Activated B cell treated with CpG ODN at 0.5 μM for 24 hours (primary cell): ENCODE measurements around the gene GNG7. TPM values are rescaled to one million over a fixed set of nuclear protein-coding genes. Genes with fewer than 3 reads are reported as not detected.
A peak's percentile ranks its signal among the peaks of the same experiment; 100 is the strongest.

Experiments
- ATAC-seq: fragments of 200-7000 bp; cut with Tn5 transposase; one replicate; pipeline ENCODE4 v1.10.0; 2021; ENCODE audit warnings: low read depth, mild to moderate bottlenecking, moderate library complexity
- CTCF ChIA-PET: fragments of 350-600 bp; sonication (Branson Sonifier 250); formaldehyde crosslinking; loops from one replicate; lab custom pipeline; 2021; ENCODE audit warnings: antibody characterized with exemption; lab: Charles Lee
- POLR2A ChIA-PET: fragments of 350-600 bp; sonication (Branson Sonifier 250); formaldehyde crosslinking; loops from one replicate; lab custom pipeline; 2021; ENCODE audit warnings: antibody characterized with exemption; lab: Charles Lee
- DNase-seq: peaks from one replicate; pipeline ENCODE4 v3.0.0; 2022
- H3K27ac Mint-ChIP-seq: one replicate; pipeline ENCODE4 v1.8.0; 2020; ENCODE audit warnings: mixed read lengths
- H3K27me3 Mint-ChIP-seq: one replicate; pipeline ENCODE4 v1.8.0; 2021; ENCODE audit warnings: mixed read lengths
- H3K36me3 Mint-ChIP-seq: one replicate; pipeline ENCODE4 v1.8.0; 2021; ENCODE audit warnings: low read depth, mixed read lengths
- H3K4me1 Mint-ChIP-seq: one replicate; pipeline ENCODE4 v1.8.0; 2021; ENCODE audit warnings: mixed read lengths
- H3K4me3 Mint-ChIP-seq: one replicate; pipeline ENCODE4 v1.8.0; 2020; ENCODE audit warnings: mild to moderate bottlenecking, mixed read lengths
- H3K9me3 Mint-ChIP-seq: one replicate; pipeline ENCODE4 v1.8.0; 2020; ENCODE audit warnings: mixed read lengths
- intact Hi-C: fragments of 100-400 bp; cut with micrococcal nuclease; formaldehyde crosslinking; loops from one replicate; pipeline ENCODE4 v1.15.1; 2024
- total RNA-seq: library from RNA; stranded (reverse); gene quantifications from 2 replicates; pipeline ENCODE4 v1.2.3, GENCODE V29; 2022
- TF ChIP-seq, protein P1 (sequence below): fragments of 200-600 bp; IDR thresholded peaks from one replicate; pipeline ENCODE4 v1.8.0; 2022; ENCODE audit warnings: antibody characterized with exemption, mild to moderate bottlenecking

The GNG7 gene
- total RNA-seq, 1 donor from 2014 or later = 35.4 TPM

DNA sequence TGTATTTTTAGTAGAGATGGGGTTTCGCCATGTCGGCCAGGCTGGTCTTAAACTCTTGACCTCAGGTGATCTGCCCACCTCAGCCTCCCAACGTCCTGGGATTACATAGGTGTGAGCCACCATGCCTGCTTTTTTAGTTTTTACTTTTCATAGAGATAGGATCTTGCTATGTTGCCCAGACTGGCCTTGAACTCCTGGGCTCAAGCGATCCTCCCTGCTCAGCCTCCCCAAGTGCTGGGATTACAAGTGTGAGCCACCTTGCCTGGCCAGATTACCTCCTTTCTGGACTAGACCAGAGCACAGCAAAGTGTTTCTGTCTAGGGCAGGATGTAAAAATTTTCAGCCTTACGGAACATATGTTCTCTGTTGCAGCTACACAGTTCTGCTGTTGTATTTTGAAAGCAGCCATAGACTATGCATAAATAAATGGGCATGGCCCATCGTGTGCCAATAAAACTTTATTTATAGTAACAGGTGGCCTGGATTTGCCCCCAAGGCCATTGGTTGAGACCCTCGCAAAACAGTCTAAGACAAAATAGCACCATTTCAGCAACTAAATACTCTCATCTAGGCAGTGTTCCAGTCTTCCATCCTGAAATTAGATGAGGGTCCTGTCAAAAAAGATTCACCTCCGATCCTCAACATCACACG, 36.0 kb downstream of the GNG7 start:
- intact Hi-C loops = no loop called here
- H3K4me3 Mint-ChIP-seq = no peak overlapping the region
- H3K27me3 Mint-ChIP-seq = no peaks in the 10 kb centered on the region
- TF ChIP-seq, protein P1, sequence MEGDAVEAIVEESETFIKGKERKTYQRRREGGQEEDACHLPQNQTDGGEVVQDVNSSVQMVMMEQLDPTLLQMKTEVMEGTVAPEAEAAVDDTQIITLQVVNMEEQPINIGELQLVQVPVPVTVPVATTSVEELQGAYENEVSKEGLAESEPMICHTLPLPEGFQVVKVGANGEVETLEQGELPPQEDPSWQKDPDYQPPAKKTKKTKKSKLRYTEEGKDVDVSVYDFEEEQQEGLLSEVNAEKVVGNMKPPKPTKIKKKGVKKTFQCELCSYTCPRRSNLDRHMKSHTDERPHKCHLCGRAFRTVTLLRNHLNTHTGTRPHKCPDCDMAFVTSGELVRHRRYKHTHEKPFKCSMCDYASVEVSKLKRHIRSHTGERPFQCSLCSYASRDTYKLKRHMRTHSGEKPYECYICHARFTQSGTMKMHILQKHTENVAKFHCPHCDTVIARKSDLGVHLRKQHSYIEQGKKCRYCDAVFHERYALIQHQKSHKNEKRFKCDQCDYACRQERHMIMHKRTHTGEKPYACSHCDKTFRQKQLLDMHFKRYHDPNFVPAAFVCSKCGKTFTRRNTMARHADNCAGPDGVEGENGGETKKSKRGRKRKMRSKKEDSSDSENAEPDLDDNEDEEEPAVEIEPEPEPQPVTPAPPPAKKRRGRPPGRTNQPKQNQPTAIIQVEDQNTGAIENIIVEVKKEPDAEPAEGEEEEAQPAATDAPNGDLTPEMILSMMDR = no peak
- no peak for DNase-seq
- peaks cover 41% of the 10 kb centered on the region for H3K36me3 Mint-ChIP-seq
- peaks cover 74% of the 10 kb centered on the region for H3K4me1 Mint-ChIP-seq
- peak overlapping the region; percentile 86 for H3K27ac Mint-ChIP-seq
- no peak for ATAC-seq
- ChIA-PET POLR2A (no interaction called here), CTCF (interaction anchor here (2.0 kb wide), 1 partner anchor 18 kb away, joined by 6 read pairs; no protein-coding TSS in a partner anchor)
- H3K9me3 Mint-ChIP-seq = no peaks in the 10 kb centered on the region

DNA sequence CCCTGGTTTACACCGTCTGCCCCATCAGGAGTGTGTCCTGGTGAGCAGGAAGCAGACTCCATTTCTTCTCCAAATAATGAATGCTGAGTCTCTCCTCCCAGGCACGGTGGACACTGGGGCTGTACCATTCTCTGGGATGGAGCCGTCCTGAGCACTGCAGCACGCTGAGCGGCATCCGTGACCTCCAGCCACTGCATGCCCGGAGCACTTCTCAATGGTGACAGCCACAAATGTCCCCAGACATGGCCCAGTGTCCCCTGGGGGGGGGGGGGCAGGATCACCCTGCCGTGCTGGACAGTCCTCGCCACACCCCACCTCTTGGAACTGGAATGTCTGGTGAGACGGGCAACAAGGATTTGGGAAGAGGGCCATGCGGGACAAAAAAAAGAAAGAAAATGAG, 37.4 kb downstream of the GNG7 start:
- Mint-ChIP-seq H3K4me3 (peak overlapping the region; percentile 32), H3K9me3 (no peaks in the 10 kb centered on the region), H3K36me3 (peaks cover 40% of the 10 kb centered on the region), H3K27me3 (no peaks in the 10 kb centered on the region), H3K27ac (peak overlapping the region; percentile 94), H3K4me1 (peaks cover 68% of the 10 kb centered on the region)
- ChIA-PET CTCF (interaction anchor here (1.3 to 2.0 kb wide), 2 partner anchors 17 to 85 kb away, joined by 4 to 6 read pairs; no protein-coding TSS in a partner anchor), POLR2A (interaction anchor here (0.5 to 0.6 kb wide), 2 partner anchors 15 to 1378 kb away, joined by 3 to 14 read pairs; no protein-coding TSS in a partner anchor)
- no peak for ATAC-seq
- TF ChIP-seq, protein P1 = no peak
- no peak for DNase-seq
- intact Hi-C loops = loop anchor here (2.0 kb wide), 1 partner anchor 76 kb away; the partner anchor contains the start of gene SLC39A3

DNA sequence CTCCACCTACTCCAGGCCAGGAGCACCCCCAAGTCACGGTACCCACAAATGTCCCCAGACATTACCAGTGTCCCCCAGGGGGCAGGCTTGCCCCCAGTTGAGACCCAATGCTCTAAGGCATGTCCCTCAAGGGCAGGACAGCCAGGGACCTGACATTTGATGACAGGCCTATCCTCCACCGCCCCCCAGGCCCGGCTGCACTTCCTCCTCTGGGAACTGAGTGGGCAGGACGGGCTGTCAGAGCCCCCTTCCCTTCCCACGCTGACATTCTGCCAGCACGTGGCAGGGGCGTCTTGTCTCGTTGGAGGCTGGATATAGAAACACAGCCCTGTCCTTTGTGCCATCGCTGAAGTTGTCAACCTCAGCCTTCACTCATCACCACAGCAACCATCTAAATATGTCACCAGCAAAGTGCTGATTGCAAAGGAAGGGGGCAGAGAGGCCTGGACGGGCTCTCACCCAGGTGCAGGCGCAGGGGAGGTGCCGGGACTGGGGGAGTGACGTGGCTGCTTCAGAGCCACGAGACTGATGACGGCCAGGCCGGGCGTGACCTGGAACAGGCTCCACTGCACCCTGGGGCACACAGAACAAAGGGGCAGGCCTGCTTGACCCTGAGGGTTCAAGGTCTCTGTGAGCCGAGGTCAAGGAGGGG, 38.4 kb downstream of the GNG7 start:
- H3K27me3 Mint-ChIP-seq = no peaks in the 10 kb centered on the region
- ATAC-seq = peak; percentile 89
- H3K4me3 Mint-ChIP-seq = peak overlapping the region; percentile 64
- CTCF ChIA-PET = no interaction called here
- peak overlapping the region; percentile 94 for H3K27ac Mint-ChIP-seq
- DNase-seq = peak; percentile 74
- H3K4me1 Mint-ChIP-seq = peaks cover 57% of the 10 kb centered on the region
- POLR2A ChIA-PET = no interaction called here
- H3K36me3 Mint-ChIP-seq = peaks cover 42% of the 10 kb centered on the region
- TF ChIP-seq, protein P1 = no peak
- H3K9me3 Mint-ChIP-seq = no peaks in the 10 kb centered on the region
- intact Hi-C loops = loop anchor here (1.0 to 5.0 kb wide), 6 partner anchors 17 to 208 kb away; partner anchors contain the start of gene SLC39A3

DNA sequence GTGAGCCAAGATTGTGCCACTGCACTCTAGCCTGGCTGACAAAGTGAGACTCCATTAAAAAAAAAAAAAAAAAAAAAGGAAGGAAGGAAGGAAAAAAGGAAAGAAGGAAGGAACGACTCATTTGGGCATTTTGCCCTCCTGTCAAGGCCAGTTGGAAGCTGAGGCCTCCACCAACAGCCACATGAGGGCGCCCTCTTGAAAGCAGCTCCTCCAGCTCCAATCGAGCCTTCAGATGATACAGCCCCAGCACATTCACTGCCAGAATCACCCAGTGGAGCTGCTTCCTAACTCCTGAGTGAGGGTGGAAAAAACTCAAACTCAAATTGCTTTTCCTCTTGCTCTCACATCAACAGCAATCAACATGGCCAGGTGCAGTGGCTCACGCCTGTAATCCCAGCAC, 40.9 kb downstream of the GNG7 start:
- Mint-ChIP-seq H3K9me3 (no peaks in the 10 kb centered on the region), H3K27me3 (no peaks in the 10 kb centered on the region), H3K36me3 (peaks cover 47% of the 10 kb centered on the region), H3K27ac (peak overlapping the region; percentile 24), H3K4me3 (no peak overlapping the region), H3K4me1 (peaks cover 40% of the 10 kb centered on the region)
- ChIA-PET POLR2A (interaction anchor here (0.6 to 2.0 kb wide), 7 partner anchors 13 to 754 kb away, joined by 3 to 24 read pairs (median 6); no protein-coding TSS in a partner anchor), CTCF (interaction anchor here (2.0 to 3.4 kb wide), 2 partner anchors 13 to 88 kb away, joined by 14 to 21 read pairs; no protein-coding TSS in a partner anchor)
- DNase-seq (no peak), ATAC-seq (no peak)
- intact Hi-C loops = loop anchor here (5.0 kb wide), 1 partner anchor 211 kb away; no protein-coding TSS in a partner anchor
- TF ChIP-seq, protein P1 = no peak
